NT2/D1 (cell line): ENCODE measurements around the gene IFNLR1.

Experiments
- SUZ12 ChIP-seq: IDR thresholded peaks from 2 replicates; pipeline ENCODE4 v1.6.1; 2011; ENCODE audit not compliant: insufficient read length, insufficient read depth; ENCODE audit errors: extremely low read depth
- YY1 ChIP-seq: IDR thresholded peaks from 2 replicates; pipeline ENCODE4 v1.6.1; 2011; ENCODE audit not compliant: insufficient read length, insufficient read depth

DNA sequence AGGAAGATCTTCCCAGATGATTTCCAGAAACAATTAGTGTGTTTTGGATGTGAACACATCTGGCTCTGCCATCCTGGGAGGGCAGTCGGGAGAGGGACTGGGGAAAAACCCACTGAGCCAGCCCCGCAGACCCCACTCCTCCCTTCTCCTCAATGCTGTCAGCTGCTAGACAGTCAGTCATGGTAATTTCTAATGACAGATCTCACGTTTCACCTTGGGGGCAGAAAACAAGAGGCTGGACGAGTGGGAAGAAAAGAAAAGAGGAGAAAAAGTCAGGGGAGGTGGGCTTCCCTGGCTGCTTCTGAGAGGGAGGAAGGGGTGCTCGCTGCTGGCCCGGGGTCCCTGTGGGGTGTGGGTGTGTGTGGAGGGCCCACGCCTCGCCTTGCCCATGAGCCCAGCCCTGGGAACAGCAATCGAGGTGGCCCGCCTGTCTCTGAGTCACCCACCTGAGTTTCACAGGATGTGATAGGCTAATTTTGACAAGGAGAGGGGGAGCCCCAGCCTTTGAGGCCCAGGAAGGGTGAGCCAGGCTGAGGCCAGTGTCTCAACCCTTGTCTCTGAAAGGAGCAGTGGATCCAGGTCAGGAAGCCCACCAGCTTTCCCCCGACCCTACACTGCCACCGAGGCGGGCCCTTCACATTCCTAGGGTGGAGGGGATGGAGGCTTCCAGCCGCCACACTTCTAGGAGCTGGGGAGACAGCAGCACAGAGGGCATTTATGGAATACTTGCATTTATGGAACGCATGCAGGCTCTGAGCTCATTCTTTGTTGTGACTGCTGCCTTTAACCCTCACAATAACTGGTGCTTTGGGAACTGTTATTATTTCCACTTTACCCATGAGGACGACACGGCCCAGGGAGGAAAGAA is 49.1 kb upstream of the IFNLR1 start:
- TF ChIP-seq YY1 (no peak), SUZ12 (no peak)
